Measurements from ENCODE around the gene FRMD4A.
"Not testable (repeated sequence)": the region's sequence is repeated elsewhere in the genome, so short reads cannot be mapped to it uniquely, and the experiment has no call there.

Gene FRMD4A

DNA sequence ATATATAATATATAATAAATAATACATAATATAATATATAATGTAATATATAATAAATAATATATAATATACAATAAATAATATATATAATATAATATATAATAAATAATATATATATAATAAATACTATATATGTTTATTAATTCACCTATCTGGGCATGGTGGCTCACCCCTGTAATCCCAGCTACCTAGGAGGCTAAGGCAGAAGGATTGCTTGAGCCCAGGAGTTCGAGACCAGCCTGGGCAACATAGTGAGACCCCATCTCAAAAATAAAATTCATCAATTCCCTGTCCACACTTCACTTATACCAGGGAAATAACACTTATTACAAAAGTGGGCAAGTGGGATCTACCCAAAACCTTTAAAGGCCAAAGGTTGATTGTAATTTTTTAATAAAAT, 462.9 kb downstream of the FRMD4A start:
- no peak for DNase-seq

DNA sequence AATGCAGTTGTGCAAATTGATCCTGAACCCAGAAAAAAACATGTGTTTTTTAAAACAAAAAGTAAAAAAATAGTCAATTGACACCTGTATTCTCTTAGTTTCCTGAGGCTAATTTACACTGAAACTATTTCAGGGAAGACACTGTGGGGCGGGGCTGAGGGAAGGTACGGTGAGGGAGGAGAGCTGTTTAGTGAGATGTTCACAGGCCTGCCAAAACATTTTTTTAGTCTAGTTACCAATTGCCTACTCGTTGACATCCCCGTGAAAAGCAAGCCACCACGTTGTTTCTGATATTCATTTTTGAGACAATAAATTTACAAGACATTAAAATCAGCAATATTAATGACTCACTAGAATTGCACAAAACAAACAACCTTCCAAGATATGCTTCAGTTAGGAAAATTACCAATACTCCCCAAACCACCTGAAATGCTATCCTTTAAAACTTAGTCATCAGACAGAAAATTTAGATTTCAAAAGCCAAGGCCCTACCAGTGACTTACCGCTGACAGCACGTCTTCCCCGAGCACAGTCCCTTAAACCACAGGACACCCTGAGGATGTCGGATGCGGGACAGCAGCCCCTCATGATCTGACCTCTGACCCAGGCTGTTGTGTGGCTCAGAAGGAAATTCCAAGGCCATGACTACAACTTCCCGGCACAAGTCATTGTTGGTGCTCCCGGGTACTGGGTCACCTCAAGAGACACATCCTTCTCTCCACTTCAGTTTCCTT, 464.8 kb downstream of the FRMD4A start:
- no peak for DNase-seq

DNA sequence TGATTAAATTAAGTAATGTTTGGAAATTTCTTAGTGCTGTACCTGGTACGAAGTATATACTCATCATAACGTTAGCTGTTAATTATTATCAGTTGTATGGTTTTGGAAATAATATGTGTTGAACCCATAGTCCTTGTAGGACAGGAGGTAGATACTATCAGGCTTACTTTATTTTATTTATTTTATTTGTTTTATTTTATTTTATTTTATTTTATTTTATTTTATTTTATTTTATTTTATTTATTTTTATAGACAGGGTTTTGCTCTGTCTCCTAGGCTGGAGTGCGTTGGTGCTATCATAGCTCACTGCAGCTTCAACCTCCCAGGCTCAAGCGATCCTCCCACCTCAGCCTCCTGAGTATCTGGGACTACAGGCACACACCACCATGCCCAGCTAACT, 465.5 kb downstream of the FRMD4A start:
- not testable (repeated sequence) for DNase-seq

DNA sequence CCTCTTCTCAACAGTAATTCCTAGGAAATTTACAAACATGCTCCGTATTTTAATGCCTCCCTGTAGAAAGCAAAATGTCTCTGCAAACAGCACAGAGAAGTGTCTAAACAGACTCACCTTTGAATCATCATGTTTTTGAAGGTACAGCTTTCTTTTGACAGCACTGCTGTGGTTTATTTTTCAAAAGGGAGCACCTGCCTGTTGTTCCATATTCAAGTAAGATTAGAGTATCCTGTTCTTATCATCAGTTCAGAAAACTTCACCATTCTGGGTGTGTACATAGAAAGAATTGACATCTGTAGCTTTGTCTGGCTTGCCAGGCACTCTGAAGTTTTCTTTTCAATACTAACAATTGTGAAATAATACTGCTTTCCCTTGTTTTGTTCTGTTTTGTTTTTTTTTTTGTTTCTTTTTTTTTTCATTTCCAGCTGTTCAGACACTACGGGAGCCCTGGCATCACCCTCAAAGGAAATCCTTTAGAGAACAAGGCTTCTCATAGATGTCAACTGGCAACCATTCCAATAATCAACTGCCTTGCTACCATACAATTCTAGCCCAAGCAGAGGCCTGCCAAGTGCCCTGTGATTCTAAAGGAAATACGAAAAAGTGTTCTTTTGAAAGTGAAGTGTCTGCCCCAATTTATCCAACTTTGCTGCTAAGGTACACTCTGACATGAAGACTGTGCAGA, 468.0 kb downstream of the FRMD4A start:
- no peak for DNase-seq

DNA sequence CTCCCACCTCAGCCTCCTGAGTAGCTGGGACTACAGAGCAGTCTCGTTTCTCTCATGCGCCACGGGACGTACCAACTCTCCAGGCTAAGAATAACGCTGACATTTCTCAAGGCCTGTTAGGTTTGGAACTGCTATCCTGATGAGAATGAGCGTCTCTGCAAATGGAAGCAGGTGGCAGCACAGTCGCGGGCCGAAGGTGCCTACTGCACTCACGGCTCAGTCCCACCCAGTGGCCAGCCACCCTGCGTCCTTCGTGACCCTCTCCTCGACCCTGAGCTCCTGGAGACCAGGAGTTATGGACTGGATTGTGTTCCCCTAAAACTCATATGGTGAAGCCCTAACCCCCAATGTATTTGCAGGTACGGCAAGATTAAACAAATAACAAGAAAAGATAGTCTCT, 469.8 kb downstream of the FRMD4A start:
- DNase-seq, result no peak

DNA sequence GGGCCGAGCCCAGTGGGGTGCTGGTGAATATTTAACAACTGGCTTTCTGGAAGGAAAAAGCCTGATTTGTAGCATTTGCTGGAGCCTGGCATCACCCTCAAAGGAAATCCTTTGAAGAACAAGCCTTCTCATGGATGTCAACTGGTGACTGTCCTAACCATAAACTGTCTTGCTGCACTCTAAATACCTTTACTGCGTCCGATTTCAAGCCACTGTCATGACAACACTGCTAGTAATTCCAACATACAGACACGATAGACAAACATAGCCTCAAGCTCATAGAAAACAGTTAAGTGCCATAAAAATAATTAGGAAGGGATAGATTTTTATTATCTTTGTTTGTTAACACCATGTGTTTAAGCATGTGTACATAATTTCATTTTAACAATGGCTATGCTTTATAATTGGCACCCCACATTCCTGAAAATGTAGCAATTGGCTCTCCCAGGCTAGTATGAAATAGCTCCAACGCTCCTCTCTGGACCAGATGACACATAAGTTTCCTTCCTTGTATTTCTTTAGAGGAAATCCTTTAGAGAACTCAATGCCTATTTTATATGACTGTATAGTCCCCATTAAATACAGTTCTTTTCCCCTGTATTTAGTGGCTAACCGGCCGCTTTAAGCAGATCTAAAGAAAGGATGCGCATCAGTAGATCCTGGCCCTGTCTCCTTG, 470.6 kb downstream of the FRMD4A start:
- DNase-seq, result no peak

DNA sequence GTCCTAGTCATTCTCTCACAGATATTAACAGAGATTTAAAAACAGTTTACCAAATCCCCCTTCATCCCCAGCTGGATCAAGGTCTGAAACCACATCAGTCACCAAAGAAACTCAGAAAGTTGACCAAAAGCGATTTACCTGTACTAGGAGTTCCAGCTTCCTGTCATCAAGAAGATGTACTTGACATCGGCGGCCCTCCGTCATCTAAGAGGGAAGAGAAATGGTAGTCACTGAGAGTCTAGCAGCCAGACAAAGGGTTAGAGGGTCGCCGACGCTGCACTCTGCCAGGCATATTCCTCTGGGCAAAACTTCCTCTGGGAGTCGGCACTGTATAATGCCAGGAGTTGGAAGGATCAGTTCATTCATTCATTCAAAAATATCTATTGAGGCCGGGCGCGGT, 472.0 kb downstream of the FRMD4A start:
- DNase-seq, result no peak

DNA sequence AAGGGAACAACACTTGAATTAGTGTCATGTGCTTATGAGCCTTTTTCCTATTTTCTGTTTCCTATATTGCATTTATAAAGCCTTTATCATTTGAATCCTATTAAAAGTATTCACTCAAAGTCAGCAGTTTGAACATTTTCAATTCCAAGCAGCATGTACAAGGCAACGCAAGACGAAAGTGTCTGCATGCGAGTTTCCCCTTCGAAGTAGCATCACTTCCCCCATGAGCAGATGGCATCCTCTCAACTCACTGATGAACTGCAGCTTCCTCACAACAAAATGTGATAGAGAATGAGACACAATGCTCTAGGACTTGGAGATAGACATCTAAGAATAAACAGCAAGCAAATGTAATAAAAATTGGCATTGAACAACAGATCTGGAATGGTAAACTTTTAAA, 473.3 kb downstream of the FRMD4A start:
- DNase-seq, result no peak

DNA sequence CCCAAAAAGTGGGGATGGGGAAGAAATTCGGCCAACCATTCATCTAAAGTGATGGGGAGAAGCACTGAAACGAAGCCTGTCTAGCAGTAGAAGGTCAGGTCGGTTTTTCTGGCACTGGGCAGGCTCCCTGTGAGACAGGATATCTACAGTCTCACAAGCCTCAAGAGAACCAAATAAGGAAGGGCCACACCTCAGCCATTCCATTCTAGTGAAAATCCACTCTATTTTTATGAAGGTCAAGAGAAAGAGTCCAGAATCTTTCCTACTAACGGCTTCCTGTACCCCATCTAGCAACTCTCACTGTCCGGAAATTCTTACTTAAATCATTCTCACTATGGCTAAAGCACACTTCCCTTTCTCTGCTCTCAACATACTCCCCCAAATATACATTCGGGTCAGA, 476.9 kb downstream of the FRMD4A start:
- no peak for DNase-seq

DNA sequence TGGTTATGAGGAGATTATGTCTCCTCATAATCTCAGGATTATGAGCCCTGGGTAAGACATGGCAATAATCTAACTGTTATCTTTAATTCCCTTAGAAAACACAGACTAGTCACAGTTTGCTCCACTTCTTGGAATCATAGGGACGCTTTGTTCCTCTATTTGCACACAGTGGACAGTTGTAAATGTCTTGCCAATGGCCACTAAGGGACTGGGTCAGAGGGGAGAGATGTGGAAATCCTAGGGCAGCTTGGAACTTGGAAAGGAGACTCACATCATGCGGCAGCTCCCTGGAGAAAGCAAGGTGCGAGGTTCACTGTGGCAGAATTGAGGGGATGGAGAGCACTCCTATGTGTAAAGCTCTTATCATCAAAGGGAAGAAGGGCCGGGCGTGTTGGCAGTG, 477.9 kb downstream of the FRMD4A start:
- DNase-seq, result no peak

DNA sequence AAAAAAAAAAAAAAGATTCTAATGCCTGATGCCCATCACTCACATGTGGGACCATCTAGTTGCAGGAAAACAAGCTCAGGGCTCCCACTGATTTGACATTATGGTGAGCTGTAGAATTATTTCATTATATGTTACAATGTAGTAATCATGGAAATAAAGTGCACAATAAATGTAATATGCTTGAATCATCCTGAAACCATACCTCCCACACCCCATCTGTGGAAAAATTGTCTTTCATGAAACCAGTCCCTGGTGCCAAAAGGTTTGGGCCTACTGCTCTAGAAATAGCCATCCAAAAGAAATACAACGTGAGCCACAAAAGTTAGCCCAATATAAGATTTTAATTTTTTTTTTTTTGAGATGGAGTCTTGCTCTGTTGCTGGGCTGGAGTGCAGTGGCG, 478.8 kb downstream of the FRMD4A start:
- DNase-seq, result no peak

DNA sequence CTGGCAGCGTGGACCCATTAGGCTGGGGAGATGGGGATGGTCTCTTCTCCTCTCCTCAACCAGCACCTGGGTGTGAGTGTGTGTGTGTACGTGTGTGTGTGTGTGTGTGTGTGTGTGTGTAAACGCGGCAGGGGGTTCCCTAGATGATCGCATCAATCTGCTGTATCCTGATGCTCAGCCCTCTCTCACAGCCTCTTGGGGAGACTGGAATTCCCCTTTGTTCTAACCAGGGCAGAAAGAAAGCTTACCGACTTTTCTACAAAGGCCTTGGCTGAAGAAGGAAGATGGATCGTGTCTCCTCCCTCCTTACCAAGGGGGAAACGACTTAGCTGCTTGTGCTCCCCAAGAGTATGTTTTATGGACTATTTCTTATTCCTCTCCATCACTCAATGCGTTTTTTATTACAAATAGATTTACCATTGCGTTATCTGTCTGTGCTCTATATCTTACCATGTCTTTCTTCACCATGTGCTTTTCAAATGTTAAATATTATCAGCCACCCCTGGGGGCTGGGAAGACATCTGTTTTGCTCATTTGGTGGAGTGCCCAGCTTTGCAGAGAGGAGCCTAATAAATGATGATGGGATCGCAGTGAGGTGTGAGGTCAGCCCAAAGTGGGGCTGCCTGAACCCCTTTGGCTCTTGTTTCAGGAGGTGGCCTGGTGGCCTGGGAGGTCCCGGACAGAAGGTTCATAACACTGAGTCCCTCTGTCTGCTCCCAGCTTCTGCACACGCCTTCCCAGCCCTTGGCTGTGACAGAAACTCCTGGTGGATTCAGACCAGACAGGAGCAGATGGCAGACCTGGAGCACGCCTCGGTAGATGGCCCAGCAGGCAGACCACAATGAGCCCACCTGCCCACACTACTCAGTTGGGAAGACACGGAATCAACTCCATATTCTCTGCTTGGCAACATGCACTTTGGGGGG, 481.9 kb downstream of the FRMD4A start:
- no peak for DNase-seq

DNA sequence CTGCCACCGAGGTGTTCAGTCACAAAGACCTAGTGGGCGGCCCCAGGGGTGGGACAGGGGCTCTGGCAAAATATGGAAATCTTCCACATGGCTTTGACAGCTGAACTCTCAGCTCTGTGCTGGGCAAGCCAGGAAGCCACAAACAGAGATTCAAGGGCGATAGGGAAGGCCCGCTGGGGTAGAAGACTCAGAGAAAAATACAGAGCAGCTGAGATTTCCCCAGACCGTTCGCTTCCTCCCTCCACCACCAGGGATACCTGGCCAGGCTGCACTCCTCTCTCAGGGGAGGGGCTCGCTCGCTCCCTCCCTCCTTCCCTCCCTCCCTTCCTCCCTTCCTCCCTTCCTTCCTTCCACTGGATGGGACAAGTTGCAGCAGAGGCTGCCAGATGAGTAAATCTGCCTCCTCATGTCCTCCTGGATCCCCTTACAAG, 483.5 kb downstream of the FRMD4A start:
- no peak for DNase-seq

DNA sequence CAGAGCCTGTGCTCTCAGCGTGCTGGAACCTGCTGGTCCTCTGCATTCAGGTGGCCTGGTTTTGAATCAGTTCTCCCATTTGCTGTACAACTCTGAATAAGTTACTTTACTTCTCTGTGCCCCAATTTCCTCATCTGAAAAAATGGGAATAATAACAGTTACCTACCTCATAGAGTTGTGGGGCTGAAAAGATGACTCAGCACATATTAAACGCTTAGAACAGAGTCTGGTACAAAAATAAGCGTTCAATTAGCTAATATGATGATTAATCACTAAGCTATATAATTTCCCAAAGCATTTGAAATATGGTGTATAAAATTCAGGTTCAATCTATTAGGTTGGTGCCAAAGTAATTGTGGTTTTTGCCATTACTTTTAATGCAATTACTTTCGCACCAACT, 484.8 kb downstream of the FRMD4A start:
- no peak for DNase-seq

DNA sequence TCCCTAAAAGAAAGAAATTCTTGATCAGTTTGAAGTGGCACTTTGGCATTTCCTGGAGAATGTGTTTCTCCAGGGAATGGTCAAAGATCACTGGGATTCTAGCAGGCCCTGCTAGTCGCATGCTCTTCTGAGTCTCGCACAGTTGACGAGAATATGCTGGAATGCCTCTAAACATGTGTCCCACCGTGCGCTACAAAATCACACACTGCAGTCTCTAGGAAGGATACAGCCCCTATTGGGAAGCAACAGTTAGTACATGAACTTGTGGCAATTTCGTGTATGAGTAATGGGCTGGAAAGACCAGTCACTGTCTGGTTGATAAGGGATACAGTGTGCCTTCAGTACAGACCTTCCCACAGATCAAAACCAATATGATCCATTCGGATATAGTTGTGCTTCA, 486.1 kb downstream of the FRMD4A start:
- DNase-seq, result no peak

DNA sequence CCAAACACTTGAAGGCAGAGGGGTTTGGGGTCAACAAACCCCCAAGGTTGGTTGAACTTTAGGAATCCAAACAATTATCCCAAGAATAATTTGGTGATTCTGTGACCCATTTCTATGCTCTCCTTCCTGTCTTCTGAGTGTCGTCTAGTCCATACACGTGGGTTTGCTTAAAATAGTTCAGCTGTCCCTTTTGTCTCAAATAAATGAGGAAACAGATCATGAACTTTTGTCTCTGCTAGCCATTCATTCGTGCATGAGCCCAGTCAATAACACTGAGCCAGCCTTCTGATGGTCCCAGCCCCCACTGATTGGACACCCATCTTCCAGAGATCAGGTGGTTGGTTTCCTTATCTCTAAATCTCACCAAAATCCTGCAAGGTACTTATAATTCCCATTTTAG, 488.6 kb downstream of the FRMD4A start:
- DNase-seq, result no peak

DNA sequence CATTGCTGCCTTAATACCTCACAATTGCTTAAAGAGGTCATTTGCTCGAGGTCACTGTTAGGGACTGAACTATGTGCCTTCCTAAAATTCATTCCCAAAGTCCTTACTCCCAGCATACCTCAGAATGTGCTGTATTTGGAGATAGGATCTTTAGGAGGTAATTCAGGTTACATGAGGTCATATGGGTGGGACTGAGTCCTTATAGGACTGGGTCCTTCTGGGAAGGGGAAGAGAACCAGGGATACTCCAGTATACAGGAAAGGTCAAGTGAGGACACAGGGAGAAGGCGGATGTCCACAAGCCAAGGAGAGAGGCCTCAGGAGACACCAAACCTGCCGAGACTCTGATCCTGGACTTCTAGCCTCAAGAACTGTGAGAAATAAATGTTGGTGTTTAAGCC, 490.7 kb downstream of the FRMD4A start:
- DNase-seq, result no peak

DNA sequence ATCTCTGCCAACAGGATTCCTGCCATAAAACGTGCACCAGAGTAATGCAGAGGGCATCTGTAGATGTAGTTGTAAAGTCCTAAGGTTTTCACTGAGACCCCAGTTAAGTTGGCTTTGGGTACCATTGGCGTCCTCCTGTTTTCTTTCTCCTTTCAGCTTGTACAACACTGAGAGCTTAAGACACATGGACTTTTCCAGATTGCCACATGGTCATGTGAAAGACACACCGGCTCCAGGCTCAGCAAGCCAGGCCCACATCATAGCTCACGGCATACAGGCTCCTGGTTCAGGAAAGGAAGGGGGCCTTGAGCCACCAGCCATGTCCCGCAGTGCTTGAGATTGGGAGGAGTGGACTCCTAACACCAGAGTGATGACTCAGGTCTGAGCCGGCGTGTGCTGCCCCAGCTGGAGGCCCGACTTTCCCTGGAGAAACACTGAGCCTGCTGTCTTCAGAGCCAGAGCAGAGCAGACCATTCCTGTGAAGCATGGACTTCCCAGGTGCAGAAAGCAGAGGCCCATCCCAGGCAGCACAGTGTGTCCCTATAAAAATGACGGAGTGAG, 491.2 kb downstream of the FRMD4A start:
- no peak for DNase-seq

DNA sequence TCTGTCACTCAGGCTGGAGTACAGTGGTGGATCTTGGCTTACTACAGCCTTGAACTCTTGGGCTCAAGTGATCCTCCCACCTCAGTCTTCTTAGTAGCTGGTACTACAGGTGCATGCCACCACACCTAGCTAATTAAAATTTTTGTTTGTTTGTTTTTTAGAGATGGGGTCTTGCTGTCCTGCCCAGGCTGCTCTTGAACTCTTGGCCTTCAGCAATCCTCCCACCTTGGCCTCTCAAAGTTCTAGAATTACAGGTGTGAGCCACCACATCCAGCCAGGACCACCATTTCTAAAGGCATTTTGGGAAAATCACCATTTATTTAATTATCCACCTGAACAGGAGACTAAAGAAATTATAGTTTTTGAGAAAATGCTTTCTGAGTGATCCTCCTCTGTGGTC, 491.7 kb downstream of the FRMD4A start:
- no peak for DNase-seq

DNA sequence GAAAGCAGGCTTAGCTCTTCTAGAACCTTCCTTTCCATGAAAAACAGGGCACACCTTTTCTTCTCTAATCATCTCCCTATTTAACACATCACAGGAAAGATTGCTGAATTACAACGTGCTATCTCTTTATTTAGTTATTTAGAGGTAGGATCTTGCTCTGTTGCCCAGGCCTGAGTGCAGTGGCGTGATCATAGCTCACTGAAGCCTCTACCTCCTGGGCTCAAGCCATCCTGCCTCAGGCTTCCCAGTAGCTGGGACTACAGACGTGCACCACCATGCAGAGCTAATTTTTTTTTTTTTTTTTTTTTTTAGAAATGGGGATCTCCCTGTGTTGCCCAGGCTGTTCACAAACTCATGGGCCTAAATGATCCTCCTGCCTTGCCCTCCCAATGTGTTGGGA, 492.8 kb downstream of the FRMD4A start:
- DNase-seq, result no peak

DNA sequence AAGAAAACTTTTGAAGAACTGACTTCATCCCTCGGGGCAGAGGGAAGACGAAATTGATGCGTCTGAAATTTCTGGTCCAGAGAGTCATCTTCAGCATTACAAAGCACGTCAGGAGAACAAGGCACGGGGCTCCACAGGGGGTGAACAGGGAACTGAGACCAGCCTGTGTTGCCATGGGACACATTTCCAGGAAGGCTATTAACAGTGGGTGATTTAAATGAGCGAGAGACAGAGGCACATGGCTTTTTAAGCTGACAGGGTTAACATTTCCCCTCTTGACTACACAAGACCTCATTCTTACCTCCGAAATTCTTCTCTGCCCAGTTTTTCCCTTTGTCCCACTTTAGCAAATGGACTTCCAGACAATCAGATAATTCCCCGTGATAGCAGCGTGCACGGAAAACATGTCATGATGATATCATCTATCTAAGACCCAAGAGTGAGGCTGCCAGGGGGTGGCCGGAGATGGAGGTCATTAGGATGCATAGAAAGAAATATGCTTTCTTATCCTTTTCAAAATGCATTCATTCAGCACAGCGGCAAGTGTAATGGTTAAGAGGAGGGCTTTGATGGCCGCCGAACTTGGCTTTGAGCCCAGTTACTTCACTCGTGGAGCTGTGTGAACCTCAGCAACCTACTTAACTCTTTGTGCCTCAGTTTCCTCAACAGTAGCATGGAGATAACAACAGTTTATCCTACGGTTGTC, 496.0 kb downstream of the FRMD4A start:
- DNase-seq, result peak; percentile 9

DNA sequence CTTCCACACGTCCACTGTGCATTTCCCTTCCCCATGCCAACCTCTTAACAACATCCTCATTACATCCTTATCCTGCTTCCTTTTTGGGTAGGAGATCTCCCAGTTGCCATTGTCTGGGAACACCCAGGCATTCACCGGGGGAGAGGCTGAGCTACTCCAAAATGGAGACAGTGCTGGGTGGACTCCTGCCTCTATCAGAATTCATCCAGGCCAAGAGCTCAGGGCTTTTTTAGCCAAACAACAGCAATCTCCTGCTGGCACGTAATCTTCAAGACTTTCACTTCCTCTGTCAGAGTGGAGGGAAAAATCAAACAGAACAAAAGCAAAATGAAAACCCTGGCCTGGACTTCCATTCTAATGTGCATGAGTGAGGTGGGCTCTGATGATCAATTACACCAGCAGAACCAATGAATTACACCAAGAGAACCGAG, 499.0 kb downstream of the FRMD4A start:
- no peak for DNase-seq
